Keratinocyte (primary cell): ENCODE results near the gene HTRA1.

Experiments used
- EZH2 ChIP-seq: IDR thresholded peaks from one replicate; pipeline ENCODE4 v1.6.1; 2012; ENCODE audit warnings: inconsistent platforms, mild to moderate bottlenecking, low read length, moderate library complexity
- TF ChIP-seq, protein P1 (sequence below), 3 experiments: IDR thresholded peaks in 1 of 3; conservative IDR thresholded peaks in 1 of 3; optimal IDR thresholded peaks in 1 of 3; 2 replicates in 2 of 3; 3 replicates in 1 of 3; pipeline versions ENCODE3 to v1.5.1; 2011; ENCODE audit warnings: low read length in 3 of 3, mild to moderate bottlenecking in 3 of 3, moderate library complexity in 2 of 3, control low read depth in 1 of 3, inconsistent platforms in 1 of 3; ENCODE audit not compliant: insufficient read depth in 2 of 3; ENCODE audit errors: extremely low read depth in 1 of 3

DNA sequence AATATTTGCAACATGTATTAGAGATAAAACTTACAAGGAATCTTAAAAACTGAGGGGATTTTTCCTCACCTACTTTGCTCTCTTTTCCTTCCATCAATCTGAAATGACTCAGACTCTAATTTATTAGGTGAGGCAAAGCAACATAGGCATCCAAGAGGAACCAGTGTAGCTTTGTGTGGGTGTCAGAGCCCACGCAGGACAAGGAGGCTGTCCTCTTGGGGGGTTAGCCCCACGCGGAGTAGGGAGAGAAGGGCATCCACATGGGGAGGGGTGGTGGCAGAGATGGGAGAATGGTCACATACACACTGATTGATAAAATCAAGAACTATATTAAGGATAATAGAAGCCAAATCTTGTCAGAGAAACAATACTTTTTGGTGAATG lies 40.7 kb upstream of the HTRA1 start:
- TF ChIP-seq, protein P1, sequence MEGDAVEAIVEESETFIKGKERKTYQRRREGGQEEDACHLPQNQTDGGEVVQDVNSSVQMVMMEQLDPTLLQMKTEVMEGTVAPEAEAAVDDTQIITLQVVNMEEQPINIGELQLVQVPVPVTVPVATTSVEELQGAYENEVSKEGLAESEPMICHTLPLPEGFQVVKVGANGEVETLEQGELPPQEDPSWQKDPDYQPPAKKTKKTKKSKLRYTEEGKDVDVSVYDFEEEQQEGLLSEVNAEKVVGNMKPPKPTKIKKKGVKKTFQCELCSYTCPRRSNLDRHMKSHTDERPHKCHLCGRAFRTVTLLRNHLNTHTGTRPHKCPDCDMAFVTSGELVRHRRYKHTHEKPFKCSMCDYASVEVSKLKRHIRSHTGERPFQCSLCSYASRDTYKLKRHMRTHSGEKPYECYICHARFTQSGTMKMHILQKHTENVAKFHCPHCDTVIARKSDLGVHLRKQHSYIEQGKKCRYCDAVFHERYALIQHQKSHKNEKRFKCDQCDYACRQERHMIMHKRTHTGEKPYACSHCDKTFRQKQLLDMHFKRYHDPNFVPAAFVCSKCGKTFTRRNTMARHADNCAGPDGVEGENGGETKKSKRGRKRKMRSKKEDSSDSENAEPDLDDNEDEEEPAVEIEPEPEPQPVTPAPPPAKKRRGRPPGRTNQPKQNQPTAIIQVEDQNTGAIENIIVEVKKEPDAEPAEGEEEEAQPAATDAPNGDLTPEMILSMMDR (optimal IDR thresholded peaks at IDR 0.05 in 1 of 3, IDR thresholded peaks at IDR 0.05 in 1 of 3, conservative IDR thresholded peaks at IDR 0.05 in 1 of 3; ENCODE audit: extremely low read depth in 1 of 3, insufficient read depth in 2 of 3, low read length in 3 of 3), result no peak
- TF ChIP-seq EZH2, result no peak
